Measurements from ENCODE around the gene FBXW7.

FBXW7 gene

DNA sequence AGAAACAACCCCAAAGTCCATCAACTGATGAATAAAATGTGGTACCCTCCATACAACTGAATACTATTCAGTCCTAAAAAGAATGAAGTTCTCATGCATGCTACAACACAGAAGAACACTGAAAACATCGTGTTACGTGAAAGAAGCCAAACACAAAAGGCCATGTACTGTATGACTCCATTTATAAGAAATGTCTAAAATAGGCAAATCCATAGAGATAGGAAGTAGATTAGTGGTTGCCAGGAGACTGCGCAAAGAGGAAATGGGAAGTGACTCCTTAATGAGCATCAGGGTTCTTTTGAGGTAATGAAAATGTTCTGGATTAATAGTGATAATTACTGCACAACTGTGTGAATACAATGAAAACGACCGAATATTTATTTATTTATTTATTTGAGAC, 23.4 kb downstream of the FBXW7 start:
- no peak for DNase-seq (ENCODE audit: low read depth in 2 of 3, low spot score in 1 of 3)

DNA sequence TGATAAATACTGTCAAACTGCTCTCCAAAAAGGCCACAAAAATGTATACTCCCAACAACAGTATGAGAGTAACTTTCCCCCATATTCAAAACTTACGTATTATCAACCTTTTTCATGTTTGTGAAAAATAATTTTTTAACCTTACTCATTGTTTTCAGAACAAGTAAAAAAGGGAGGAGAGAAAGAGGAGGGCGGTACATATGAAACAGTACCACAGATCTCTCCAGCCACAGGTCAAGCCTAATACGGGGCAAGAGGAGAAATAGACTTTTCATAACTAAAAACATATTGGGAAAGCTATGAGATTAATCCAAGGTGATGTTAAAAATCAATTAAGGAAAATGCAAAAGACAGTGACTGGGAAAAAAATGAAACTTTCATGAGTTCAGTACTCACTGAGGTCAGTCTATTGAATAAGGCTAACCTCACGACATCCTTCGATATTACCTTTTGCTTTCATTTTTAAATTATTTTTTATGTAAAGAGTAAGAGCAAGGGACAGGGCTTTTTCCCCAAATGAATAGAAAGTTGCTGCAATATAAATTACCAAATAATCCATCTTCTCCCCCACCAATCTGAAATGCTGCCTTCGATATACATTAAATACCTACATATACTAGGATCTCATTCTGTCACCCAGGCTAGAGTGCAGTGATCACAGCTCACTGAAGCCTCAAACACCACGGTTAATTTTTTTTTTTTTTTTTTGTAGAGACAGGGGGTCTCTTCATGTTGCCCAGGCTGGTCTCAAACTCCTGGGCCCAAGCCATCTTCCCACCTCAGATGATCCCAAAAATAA, 25.3 kb downstream of the FBXW7 start:
- no peak for DNase-seq (ENCODE audit: low read depth in 2 of 3, low spot score in 1 of 3)

DNA sequence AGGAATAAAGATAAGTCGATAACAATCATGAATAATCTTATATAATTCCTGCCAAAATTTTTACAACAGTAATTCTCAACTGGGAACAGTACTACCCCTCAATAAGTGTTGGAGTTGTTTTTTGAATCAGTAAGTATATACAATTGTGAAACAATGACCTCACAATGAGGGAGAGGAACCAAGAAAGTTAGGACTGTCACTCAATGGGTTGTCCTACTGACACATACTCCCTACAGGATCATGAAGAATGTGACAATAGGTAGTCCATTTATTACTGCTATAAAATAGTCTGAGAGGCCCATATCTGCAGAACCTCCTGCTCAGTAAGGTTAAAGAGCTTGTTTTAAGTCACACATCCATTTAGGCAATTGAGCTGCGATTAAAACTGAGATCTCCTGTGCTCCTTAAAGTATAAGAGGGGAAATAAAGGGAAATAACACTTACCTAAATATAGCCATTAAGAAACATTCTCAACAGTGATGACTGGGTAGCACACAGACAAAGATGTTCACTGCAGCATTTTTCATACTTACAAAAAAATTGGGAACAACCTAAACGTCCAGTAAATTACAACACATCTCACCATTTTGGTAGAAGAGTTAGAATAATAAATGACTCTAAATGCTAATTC, 26.2 kb downstream of the FBXW7 start:
- no peak for DNase-seq (ENCODE audit: low read depth in 2 of 3, low spot score in 1 of 3)

- DNase-seq (ENCODE audit: low read depth in 2 of 3, low spot score in 1 of 3): no peak
Observed at GRCh38 chr4:152508818-152509217, 27.1 kb downstream of the FBXW7 start.

- DNase-seq (ENCODE audit: low read depth in 2 of 3, low spot score in 1 of 3): no peak
Observed at GRCh38 chr4:152508386-152508785, 27.5 kb downstream of the FBXW7 start.

DNA sequence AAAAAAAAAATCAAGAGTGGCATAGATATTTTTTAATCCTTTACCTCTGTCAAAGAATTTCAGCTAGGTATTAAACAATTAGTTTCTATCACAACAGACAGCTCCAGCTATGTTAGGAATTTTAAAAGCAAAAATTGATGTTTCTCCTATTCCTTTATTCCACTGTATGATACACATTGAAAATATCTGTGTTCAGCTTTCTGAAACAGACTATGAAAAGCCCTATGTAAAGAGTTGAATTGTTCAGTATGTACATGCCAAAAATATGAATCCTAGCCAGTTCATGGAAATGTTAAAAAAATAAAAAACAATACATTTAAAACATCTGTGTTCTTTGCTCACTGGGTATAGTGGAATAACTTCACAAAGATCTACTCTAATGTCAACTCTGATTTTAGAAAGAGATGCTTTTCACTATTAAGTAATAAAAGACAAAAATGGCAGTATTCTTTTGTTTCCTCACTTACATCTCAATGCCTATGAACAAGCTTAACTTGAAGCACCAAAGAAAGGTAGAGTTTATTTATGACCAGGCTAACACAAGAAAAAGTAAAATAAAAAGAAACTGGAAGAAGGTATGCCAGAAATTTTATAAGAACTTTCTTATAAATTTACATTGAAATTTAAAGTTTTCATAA, 32.1 kb downstream of the FBXW7 start:
- DNase-seq (ENCODE audit: low read depth in 2 of 3, low spot score in 1 of 3): no peak

GRCh38 chr4:152501846-152502536, 33.9 kb downstream of the FBXW7 start:
- DNase-seq (ENCODE audit: low read depth in 2 of 3, low spot score in 1 of 3): no peak

DNA sequence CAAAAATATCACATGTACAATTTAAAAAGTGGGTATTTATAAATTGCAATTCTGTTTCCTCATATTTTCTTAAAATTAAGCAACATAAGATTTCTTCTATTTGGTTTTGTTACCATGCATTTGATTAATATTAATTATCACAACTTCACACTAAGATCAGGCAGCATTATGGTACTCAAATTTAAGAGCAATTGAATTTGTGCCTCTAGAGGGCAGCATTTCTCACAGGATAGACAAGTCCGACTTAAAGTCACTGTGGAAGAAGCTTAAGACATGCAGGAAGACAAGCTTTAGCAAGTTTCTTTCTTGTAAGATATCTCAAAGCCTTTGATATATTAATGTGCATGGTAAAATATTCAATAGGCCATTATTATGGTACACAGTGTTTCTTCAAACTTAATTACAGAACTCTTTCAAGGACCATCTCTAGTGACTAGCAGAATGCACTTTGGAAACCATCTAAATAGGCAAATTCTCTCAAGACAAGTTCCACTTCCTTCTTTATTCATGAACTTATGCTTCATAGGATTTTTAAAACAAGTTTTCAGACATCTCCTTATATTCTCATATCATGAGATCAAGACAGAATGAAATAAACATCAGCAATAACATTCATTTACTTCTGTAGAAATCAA, 35.0 kb downstream of the FBXW7 start:
- peak in 2 of 3 donors; percentile 11 to 81 for DNase-seq (ENCODE audit: low read depth in 2 of 3, low spot score in 1 of 3)

- DNase-seq (ENCODE audit: low read depth in 2 of 3, low spot score in 1 of 3): no peak
Observed at GRCh38 chr4:152500275-152500674, 35.6 kb downstream of the FBXW7 start.

DNA sequence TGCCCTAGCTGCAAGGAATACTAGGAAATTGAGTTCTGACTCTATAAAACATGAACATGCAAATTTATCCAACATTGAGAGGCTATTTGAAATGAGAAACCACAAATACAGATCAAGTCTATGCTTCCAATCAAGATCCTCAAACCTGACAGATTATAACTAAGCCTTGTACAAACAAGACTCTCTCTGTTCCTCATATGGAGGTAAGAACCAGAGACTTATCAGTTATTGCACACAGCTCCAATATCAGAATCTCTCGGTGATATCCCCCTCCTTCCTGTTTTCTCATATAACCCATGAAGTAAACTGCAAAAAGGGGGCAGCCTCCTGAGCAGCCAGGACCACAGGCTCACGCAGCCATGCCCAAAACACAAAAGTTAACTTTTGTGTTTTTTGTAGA, 36.5 kb downstream of the FBXW7 start:
- no peak for DNase-seq (ENCODE audit: low read depth in 2 of 3, low spot score in 1 of 3)

GRCh38 chr4:152494020-152494419, 41.9 kb downstream of the FBXW7 start:
- no peak for DNase-seq (ENCODE audit: low read depth in 2 of 3, low spot score in 1 of 3)

- no peak for DNase-seq (ENCODE audit: low read depth in 2 of 3, low spot score in 1 of 3)
Observed at GRCh38 chr4:152488246-152488645, 47.6 kb downstream of the FBXW7 start.

DNA sequence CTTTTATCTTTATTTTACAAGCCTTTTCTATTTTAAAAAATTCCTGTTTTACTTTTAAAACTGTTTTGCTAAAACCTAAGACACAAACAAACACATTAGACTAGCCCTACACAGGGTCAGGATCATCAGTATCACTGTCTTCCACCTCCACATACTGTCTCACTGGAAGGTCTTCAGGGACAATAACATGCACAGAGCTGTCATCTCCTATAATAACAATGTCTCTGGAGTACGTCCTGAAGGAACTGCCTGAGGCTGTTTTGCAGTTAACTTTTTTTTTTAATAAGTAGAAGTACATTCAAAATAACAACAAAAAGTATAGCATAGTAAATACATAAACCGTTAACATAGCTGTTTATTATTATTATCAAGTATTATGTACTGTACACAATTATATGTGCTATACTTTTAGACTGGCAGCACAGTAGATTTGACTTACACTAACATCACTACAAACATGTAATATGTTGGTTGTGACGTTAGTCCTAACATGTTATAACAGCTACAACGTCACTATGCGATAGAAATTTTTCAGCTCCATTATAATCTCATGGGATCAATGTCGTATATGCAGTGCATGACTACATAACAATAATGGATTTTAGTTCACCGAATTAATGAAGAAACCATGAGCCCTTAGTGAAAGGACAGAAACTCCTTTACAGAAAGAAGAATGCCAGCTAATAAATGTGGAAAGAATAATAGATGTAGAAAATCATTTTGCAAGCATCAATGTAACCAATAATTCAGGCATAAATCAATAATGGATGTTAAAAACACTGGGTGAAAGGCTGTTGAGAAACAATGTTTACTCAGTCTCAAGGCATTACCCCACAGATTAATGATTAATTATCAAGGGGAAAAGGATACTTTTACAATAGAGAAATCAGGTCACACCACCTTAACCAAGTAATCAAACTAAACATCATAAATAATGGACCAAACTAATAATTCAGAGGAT, 49.2 kb downstream of the FBXW7 start:
- DNase-seq (ENCODE audit: low read depth in 2 of 3, low spot score in 1 of 3): no peak

DNA sequence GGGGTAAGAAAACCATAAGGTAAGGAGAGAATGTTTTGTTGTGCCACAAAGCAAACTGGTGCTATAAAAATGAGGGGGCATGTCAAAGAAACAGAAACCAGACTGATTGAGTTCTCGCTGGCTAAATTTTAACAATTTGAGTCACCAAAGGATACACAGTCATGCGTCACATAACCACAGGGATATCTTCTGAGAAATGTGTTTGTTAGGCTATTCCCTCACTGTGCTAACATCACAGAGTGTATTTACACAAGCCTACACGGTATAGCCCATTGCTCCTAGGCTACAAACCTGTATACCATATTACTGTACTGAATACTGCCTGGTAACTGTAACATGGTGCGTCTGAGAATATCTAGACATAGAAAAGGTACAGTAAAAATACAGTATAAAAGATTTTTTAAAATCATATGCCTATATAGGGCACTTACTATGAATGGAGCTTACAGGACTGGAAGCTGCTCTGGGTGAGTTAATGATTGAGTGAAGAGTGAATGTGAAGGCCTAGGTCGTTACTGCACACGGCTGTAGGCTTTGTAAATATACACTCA, 50.1 kb downstream of the FBXW7 start:
- peak in 1 of 3 donors; percentile 50 for DNase-seq (ENCODE audit: low read depth in 2 of 3, low spot score in 1 of 3)

GRCh38 chr4:152482211-152482610, 53.7 kb downstream of the FBXW7 start:
- no peak for DNase-seq (ENCODE audit: low read depth in 2 of 3, low spot score in 1 of 3)

DNA sequence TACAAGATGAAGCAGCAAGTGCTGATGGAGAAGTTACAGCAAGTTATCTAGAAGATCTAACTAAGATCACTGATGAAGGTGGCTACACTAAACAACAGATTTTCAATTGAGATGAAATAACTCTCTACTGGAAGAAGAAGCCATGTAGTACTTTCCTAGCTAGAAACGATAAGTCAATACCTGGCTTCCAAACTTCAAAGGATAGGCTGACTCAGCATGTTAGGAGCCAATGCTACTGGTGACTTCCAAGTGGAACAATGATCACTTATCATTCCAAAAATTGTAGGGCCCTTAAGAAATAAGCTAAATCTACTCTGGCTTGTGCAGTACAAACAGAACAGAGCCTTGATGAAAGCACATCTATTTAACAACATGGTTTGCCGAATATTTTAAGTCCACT, 55.0 kb downstream of the FBXW7 start:
- no peak for DNase-seq (ENCODE audit: low read depth in 2 of 3, low spot score in 1 of 3)

- no peak for DNase-seq (ENCODE audit: low read depth in 2 of 3, low spot score in 1 of 3)
Observed at GRCh38 chr4:152480326-152480725, 55.6 kb downstream of the FBXW7 start.

- DNase-seq (ENCODE audit: low read depth in 2 of 3, low spot score in 1 of 3): no peak
Observed at GRCh38 chr4:152479428-152480026, 56.4 kb downstream of the FBXW7 start.

DNA sequence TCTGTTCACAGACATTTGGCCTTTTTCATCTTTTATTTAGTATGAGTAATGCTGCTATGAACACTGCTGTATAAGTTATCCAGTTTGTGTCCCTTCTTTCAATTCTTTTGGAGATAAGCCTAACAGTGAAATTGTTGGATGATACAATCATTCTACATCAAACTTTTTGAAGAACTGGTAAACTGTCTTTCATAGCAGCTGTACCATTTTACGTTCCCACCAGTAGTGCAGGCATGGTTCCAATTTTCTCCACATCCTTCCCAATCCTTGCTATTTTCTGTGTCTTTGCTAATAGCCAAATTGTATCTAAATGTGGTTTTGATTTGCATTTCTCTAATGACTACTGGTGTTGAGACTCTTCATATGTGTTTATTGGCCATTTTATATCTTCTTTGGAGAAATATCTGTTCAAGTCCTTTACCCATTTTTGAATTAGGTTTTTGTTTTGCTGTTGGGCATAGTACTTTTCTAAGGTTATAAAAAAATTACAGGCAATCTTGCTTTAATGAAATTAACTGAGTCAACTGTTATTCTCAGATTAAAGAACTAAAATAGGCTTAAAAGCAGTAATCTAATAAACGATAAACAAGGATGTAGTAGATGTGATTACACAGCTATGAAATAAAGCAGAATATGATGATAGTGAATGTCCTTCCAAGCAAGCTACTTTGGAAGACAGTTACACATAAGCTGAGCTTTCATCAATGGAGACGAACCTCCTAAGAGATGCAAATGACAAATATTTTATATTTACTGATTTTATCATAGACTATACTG, 57.2 kb downstream of the FBXW7 start:
- no peak for DNase-seq (ENCODE audit: low read depth in 2 of 3, low spot score in 1 of 3)

Measured in stimulated activated CD4-positive, alpha-beta T cell treated with anti-CD3 and anti-CD28 coated beads, Interleukin-12 subunit alpha, Interleukin-12 subunit beta, amount 100 ng/mL, for 48 hours (primary cell).